H1 (cell line): ENCODE data around the gene RRBP1. TPM values are rescaled to one million over a fixed set of nuclear protein-coding genes. Genes with fewer than 3 reads are reported as not detected.

Experiments used
- BRCA1 ChIP-seq: IDR thresholded peaks from 2 replicates; pipeline ENCODE4 v1.6.1; 2012; ENCODE audit warnings: low read depth, low read length, improper control_type of control experiment
- RNF2 ChIP-seq: fragments of 200-900, 300-1000 bp; sonication (generic); IDR thresholded peaks from 2 replicates; pipeline ENCODE4 v1.7.1; 2016; ENCODE audit warnings: borderline replicate concordance, low read depth, mild to moderate bottlenecking, antibody characterized with exemption, low read length; ENCODE audit not compliant: poor library complexity, severe bottlenecking; ENCODE audit errors: missing control alignments
- SIRT6 ChIP-seq: IDR thresholded peaks from one replicate; pipeline ENCODE4 v1.7.1; 2012; ENCODE audit warnings: low read length, inconsistent platforms
- polyA plus RNA-seq, 7 experiments: library from polyadenylated mRNA; depleted of rRNA in 3 of 7; stranded (reverse) in 5 of 7; unstranded in 2 of 7; fragments of >200 nt in 5 of 7; fragments of 200-250 nt in 2 of 7; gene quantifications; 1 replicate in 5 of 7; 2 replicates in 1 of 7; 4 replicates in 1 of 7; pipeline versions ENCODE4 v1.2.1 to v1.2.3, GENCODE V29; 2011 to 2013; ENCODE audit warnings: missing spikeins in 2 of 7, mixed read lengths in 2 of 7
- total RNA-seq: library from RNA; stranded (reverse); fragmentation: NEBNext Ultra II Directional; extraction: Animal tissue kit (Norgen Biotek cat#: 25700); gene quantifications from 2 replicates; pipeline ENCODE4 v1.2.1, GENCODE V29; 2021
- TF ChIP-seq, protein P1 (sequence below), 3 experiments: IDR thresholded peaks; 1 replicate in 2 of 3; 2 replicates in 1 of 3; pipeline versions ENCODE4 v1.5.1 to v1.6.1; 2011; ENCODE audit warnings: low read length in 3 of 3, mild to moderate bottlenecking in 3 of 3, inconsistent platforms in 2 of 3, low read depth in 1 of 3, moderate library complexity in 1 of 3; ENCODE audit not compliant: insufficient read depth in 1 of 3; ENCODE audit errors: control extremely low read depth in 1 of 3

RRBP1 gene
- total and polyA plus RNA-seq, 2 of the 8 experiments (the other 6 are each of a cell fraction or from before 2014, with no cell fraction given), result 15.9 to 157 TPM

DNA sequence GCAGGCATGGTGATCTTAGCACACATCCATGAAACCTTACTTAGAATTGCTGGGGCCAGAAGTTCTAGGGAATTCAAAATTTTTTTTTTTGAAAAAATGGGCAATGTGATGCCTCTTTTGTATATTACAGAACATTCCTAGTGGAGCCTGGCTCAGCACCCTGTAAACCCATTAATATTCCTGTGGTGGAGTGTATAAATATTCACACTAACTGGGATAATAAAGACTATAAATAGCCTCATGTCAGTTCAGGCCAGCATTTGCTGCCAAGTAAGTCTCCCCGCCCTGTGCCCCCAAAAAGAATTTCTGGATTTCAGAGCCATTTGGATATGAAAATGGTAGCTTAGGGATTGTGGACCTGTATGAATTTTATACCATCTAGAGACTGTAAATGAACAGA, 32.6 kb upstream of the RRBP1 start (continued):
- TF ChIP-seq, protein P1, sequence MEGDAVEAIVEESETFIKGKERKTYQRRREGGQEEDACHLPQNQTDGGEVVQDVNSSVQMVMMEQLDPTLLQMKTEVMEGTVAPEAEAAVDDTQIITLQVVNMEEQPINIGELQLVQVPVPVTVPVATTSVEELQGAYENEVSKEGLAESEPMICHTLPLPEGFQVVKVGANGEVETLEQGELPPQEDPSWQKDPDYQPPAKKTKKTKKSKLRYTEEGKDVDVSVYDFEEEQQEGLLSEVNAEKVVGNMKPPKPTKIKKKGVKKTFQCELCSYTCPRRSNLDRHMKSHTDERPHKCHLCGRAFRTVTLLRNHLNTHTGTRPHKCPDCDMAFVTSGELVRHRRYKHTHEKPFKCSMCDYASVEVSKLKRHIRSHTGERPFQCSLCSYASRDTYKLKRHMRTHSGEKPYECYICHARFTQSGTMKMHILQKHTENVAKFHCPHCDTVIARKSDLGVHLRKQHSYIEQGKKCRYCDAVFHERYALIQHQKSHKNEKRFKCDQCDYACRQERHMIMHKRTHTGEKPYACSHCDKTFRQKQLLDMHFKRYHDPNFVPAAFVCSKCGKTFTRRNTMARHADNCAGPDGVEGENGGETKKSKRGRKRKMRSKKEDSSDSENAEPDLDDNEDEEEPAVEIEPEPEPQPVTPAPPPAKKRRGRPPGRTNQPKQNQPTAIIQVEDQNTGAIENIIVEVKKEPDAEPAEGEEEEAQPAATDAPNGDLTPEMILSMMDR (IDR thresholded peaks at IDR 0.05; ENCODE audit: control extremely low read depth in 1 of 3, insufficient read depth in 1 of 3, low read depth in 1 of 3, low read length in 3 of 3), result no peak
- TF ChIP-seq RNF2 (no peak), BRCA1 (no peak), SIRT6 (no peak)
